ENCODE results near the gene HINT2. TPM values are rescaled to one million over a fixed set of nuclear protein-coding genes. Genes with fewer than 3 reads are reported as not detected.

The HINT2 gene
- total RNA-seq, 2 experiments from 2014 or later: 74.7 to 76.8 TPM

DNA sequence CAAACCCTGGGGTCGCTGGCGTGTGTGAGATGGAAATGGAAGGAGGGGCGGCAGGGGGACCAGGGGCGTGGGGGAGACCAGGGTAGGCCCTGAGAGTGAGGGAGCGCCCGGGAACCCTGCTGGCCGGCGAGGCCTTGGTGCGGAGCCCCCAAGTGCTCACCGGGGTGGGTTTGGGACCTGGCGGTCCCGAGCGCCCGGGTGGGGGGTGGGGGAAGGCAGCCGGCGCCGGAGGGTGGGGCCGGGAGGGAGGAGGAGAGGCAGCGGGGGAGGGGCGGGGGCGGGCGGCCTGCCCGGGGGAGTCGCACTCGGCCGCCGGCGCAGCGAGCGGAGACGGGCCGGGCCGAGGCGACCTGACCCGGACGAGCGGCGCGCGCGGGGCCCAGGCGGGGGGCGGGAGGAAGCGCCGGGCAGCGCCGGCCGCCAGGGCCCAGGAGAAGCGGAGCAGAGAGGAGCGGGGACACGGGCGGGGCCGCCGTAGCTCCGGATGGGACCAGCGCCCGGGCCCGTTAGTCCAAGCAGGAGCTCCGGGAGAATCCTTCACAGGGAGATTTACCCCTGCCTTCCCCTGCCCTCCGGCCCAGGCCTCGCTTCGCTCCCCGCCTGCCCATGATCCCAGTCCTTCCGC lies 23.4 kb downstream of the HINT2 start, which contains the start of gene NPR2:
NPR2 (plus strand) TSS at position 295 of the 625 bp plus-strand sequence. CDS start 818 bp downstream, outside the sequence.
- Mint-ChIP-seq H3K27me3 (ENCODE audit: low read depth) (no peaks in the 10 kb centered on the region), H3K4me1 (ENCODE audit: low read depth) (peaks cover 17% of the 10 kb centered on the region), H3K4me3 (no peak within 1 kb of the TSS), H3K36me3 (ENCODE audit: low read depth) (peaks cover 10% of the 10 kb centered on the region), H3K27ac (no peak within 1 kb of the TSS), H3K9me3 (ENCODE audit: insufficient read depth) (no peaks in the 10 kb centered on the region)
- ChIA-PET CTCF (no interaction called here), POLR2A (no interaction called here)
- no peak for DNase-seq
- ATAC-seq: no peak

DNA sequence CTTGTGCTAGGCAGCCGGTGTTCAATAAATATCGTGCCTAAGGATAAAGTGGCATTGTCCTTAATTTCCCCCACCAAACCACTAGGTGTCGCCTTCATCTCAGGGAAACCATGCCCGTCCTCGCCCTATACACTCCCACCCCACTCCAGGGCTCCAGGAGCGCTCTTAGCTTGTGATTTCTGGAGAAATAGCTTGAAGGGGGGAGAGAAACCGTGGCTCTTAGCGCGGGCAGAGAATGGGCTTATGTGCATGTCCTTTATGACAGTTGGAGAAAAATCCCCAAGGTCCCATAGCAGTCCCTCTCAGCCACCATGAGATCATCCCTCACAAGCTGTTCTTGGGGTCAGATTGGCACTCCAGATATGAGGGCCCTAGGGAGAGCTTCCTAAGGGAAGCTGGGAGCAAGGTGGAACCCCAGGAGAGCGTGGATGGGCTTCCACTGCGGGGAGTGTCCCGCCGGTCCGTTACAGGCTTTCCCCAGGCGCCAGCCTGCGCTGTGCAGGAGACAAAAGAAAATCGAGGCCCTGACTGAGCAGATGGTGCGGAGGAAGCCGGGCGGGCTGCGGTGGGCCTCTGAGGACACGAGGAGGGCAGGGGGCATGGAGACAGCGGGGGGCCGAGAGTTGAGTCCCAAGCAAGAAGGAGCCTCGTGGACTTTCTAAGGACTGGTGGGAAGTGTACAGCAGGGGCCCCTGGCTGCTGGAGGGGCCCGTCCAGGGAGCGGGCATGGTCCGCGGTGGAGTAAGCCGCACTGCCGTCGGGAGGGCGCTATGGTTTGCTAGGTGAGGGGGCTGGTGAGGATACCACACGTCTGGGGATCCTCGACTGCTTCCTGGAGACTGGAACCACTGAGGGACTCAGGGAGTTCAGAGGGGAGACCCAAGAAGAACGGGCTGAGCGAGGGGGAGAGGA lies 24.2 kb downstream of the HINT2 start:
- DNase-seq (peak; percentile 73), ATAC-seq (peak; percentile 90)
- H3K4me1 Mint-ChIP-seq (ENCODE audit: low read depth): peaks cover 17% of the 10 kb centered on the region
- H3K9me3 Mint-ChIP-seq (ENCODE audit: insufficient read depth): no peaks in the 10 kb centered on the region
- ChIA-PET CTCF (interaction anchor here (0.6 to 5.1 kb wide), 47 partner anchors 9 to 411 kb away, joined by 3 to 59 read pairs (median 4); partner anchors contain the start of genes FAM221B, HINT2, HRCT1 and RGP1), POLR2A (no interaction called here)
- no peaks in the 10 kb centered on the region for H3K27me3 Mint-ChIP-seq (ENCODE audit: low read depth)
- H3K27ac Mint-ChIP-seq: no peak overlapping the region
- no peak overlapping the region for H3K4me3 Mint-ChIP-seq
- peaks cover 18% of the 10 kb centered on the region for H3K36me3 Mint-ChIP-seq (ENCODE audit: low read depth)

DNA sequence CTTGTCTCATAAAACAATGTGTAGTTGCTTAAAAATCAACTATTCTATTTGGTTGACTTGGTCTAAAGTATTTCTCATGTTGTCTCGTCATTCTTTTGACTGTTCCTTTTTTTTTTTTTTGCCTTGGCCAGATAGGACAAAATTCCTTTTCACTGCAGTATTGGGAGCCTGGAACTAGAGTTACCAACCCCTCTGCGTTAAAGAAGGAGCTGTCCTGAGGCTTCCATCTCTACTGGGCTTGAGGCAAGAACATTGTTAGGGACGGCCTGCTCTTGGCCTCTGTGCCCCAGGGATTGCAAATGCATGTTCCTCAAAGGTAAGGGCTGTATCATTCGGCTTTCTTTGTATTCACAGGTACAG lies 24.8 kb downstream of the HINT2 start:
- peaks cover 17% of the 10 kb centered on the region for H3K4me1 Mint-ChIP-seq (ENCODE audit: low read depth)
- CTCF ChIA-PET: interaction anchor here (0.6 to 5.1 kb wide), 42 partner anchors 9 to 411 kb away, joined by 3 to 59 read pairs (median 4); partner anchors contain the start of genes FAM221B, HINT2, HRCT1 and RGP1
- no peaks in the 10 kb centered on the region for H3K9me3 Mint-ChIP-seq (ENCODE audit: insufficient read depth)
- H3K27ac Mint-ChIP-seq: no peak overlapping the region
- H3K27me3 Mint-ChIP-seq (ENCODE audit: low read depth): no peaks in the 10 kb centered on the region
- POLR2A ChIA-PET: no interaction called here
- DNase-seq (no peak), ATAC-seq (no peak)
- H3K4me3 Mint-ChIP-seq: no peak overlapping the region
- H3K36me3 Mint-ChIP-seq (ENCODE audit: low read depth): peaks cover 18% of the 10 kb centered on the region

DNA sequence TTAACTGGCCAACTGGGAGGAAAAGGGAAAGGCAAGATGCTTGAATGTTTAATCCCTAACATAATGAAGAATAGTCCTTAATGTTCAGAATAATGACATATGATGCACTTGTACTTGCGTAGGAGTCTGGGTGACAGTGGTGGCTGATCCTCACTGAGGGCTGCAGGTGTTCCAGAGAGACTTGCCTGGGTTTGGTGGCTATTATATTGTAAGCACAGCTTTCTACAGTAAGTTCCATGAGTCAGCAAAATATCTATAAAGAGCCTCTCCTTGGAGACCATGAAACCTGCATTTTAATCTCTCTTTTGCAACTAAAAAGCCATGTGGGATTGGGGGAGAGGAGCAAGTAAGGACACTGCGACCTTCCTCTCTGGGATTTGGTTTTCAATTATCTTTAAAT lies 25.3 kb downstream of the HINT2 start:
- DNase-seq: no peak
- Mint-ChIP-seq H3K36me3 (ENCODE audit: low read depth) (peaks cover 18% of the 10 kb centered on the region), H3K27ac (no peak overlapping the region), H3K4me3 (no peak overlapping the region), H3K27me3 (ENCODE audit: low read depth) (no peaks in the 10 kb centered on the region), H3K9me3 (ENCODE audit: insufficient read depth) (no peaks in the 10 kb centered on the region), H3K4me1 (ENCODE audit: low read depth) (peaks cover 15% of the 10 kb centered on the region)
- ATAC-seq: no peak
- CTCF ChIA-PET: interaction anchor here (0.6 to 5.1 kb wide), 39 partner anchors 9 to 412 kb away, joined by 3 to 59 read pairs (median 5); partner anchors contain the start of genes FAM221B, HINT2, HRCT1 and RGP1
- POLR2A ChIA-PET: no interaction called here

DNA sequence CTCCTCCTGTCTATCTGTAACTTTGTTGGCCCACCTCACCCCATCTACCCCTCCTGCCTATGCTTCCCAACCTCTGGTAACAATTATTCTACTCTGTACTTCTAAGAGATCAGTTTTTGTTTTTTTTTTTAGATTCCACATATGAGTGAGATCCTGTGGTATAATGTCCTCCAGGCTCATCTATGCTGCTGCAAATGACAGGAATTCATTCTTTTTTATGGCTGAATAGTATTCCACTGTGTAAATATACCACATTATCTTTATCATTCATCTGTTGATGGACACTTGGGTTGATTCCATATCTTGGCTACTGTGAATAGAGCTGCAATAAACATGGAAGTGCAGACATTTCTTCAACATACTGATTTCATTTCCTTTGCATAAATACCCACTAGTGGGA lies 31.4 kb downstream of the HINT2 start:
- POLR2A ChIA-PET: no interaction called here
- Mint-ChIP-seq H3K27me3 (ENCODE audit: low read depth) (no peaks in the 10 kb centered on the region), H3K9me3 (ENCODE audit: insufficient read depth) (no peaks in the 10 kb centered on the region), H3K36me3 (ENCODE audit: low read depth) (peaks cover 31% of the 10 kb centered on the region), H3K4me1 (ENCODE audit: low read depth) (no peaks in the 10 kb centered on the region), H3K27ac (no peak overlapping the region), H3K4me3 (no peak overlapping the region)
- CTCF ChIA-PET: interaction anchor here (1.6 kb wide), 1 partner anchor 99 kb away, joined by 7 read pairs; no protein-coding TSS in a partner anchor
- no peak for ATAC-seq
- no peak for DNase-seq

DNA sequence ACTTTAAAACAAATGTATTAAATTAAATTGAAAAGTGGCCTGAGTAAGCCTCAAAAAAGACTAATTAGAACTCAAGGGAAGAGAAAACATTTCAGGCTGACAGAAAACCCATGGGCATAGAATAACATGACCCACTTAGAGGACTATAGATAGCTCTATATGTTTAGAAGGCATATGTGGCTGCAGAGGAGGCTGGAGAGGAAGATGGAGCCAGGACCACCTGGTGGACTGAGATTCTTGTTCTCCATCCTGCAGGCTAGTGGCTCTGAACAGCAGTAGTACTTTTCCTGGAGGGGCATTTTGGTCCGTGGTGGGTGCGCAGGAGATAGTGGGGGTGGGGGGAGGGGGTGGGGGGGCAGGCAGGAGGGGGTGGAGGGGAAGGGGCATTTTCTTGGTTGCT lies 33.8 kb downstream of the HINT2 start:
- Mint-ChIP-seq H3K4me1 (ENCODE audit: low read depth) (no peaks in the 10 kb centered on the region), H3K9me3 (ENCODE audit: insufficient read depth) (no peaks in the 10 kb centered on the region), H3K4me3 (no peak overlapping the region), H3K36me3 (ENCODE audit: low read depth) (peaks cover 20% of the 10 kb centered on the region), H3K27ac (no peak overlapping the region), H3K27me3 (ENCODE audit: low read depth) (no peaks in the 10 kb centered on the region)
- ATAC-seq: no peak
- DNase-seq: no peak
- ChIA-PET CTCF (interaction anchor here (4.1 kb wide), 1 partner anchor 9 kb away, joined by 17 read pairs; no protein-coding TSS in a partner anchor), POLR2A (no interaction called here)

DNA sequence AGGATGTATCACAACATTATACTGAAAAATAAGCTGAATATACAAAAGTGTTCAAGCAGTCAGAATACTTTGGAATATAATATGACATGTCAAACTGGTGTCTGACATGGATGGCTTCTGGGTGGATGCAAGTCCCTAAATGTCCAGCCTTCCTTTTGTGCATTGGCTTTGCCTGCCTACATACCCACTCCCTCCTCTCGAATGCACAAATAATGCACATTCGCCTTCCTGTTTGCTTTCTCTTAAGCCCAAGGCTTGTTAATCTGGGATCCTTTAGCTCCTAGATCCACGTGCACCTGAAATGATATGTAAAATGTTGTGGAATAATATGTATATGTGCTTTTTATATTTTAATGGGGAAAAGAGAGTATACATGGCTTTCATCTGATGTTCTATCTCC lies 36.3 kb downstream of the HINT2 start:
- Mint-ChIP-seq H3K4me3 (no peak overlapping the region), H3K4me1 (ENCODE audit: low read depth) (no peaks in the 10 kb centered on the region), H3K9me3 (ENCODE audit: insufficient read depth) (no peaks in the 10 kb centered on the region), H3K36me3 (ENCODE audit: low read depth) (peaks cover 8% of the 10 kb centered on the region), H3K27me3 (ENCODE audit: low read depth) (no peaks in the 10 kb centered on the region), H3K27ac (no peak overlapping the region)
- no peak for ATAC-seq
- ChIA-PET POLR2A (interaction anchor here (0.6 to 1.1 kb wide), 3 partner anchors 13 to 47 kb away, joined by 3 to 4 read pairs (median 4); partner anchors contain the start of genes CREB3 and TLN1), CTCF (interaction anchor here (0.8 to 4.1 kb wide), 6 partner anchors 10 to 175 kb away, joined by 3 to 17 read pairs (median 5); no protein-coding TSS in a partner anchor)
- no peak for DNase-seq

DNA sequence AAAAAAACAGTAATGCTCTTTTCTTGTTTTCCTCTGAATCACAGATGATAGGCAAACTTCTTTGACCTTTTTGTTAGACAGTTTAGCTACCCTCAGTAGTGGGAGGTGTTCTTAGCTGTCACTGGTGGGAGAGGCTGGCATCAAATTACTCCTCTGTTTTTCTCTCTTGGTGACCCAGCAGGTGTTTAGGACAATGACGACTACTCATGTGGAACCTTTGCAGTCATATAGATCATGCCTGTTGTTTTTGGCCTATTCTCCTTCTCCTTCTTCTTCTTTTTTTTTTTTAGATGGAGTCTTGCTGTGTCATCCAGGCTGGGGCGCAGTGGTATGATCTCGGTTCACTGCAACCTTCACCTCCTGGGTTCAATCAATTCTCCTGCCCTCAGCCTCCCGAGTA lies 38.8 kb downstream of the HINT2 start:
- Mint-ChIP-seq H3K9me3 (ENCODE audit: insufficient read depth) (no peaks in the 10 kb centered on the region), H3K27me3 (ENCODE audit: low read depth) (no peaks in the 10 kb centered on the region), H3K4me3 (no peak overlapping the region), H3K4me1 (ENCODE audit: low read depth) (no peaks in the 10 kb centered on the region), H3K36me3 (ENCODE audit: low read depth) (peaks cover 4% of the 10 kb centered on the region), H3K27ac (no peak overlapping the region)
- POLR2A ChIA-PET: interaction anchor here (1.3 kb wide), 1 partner anchor 26 kb away, joined by 3 read pairs; no protein-coding TSS in a partner anchor
- no peak for DNase-seq
- CTCF ChIA-PET: interaction anchor here (1.1 to 1.6 kb wide), 5 partner anchors 12 to 172 kb away, joined by 3 to 11 read pairs (median 5); no protein-coding TSS in a partner anchor
- ATAC-seq: no peak

DNA sequence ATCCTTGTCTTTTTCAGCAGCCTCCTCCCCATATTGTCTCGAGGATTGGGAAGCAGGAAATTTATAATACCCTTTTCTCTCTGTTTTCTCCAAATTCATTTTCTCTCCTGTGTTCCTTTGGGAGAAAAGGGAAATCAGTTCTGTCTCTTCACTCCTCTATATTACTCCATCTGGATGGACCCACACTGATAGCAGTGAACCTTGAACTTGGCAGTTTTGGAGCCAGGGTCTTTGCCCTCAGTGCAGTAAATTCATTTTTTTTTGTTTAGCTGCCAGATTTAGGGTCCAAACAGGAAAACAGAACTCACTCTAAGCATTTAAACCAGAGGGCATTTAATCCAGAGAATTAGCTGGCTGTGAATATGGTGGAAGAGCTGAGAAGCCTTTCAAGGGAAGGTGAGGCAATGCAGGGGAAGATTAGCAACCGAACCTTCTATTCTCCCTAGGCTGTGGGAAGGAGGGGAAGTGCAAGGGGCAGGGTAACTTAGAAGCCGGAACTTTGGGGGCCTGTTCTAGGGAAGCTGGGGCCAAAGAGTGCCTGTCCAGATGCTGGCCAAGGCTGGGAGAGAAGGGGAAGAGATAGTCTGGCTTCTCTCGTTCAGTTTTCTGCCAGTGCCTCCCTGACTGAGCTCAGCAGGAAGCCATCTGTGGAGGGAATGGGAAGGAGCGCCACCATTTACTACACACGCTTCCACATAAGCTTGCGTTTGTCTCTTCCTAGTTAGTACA lies 39.8 kb downstream of the HINT2 start:
- ATAC-seq (no peak), DNase-seq (no peak)
- no peak overlapping the region for H3K4me3 Mint-ChIP-seq
- H3K4me1 Mint-ChIP-seq (ENCODE audit: low read depth): no peaks in the 10 kb centered on the region
- H3K27me3 Mint-ChIP-seq (ENCODE audit: low read depth): no peaks in the 10 kb centered on the region
- POLR2A ChIA-PET: interaction anchor here (1.3 kb wide), 1 partner anchor 25 kb away, joined by 3 read pairs; no protein-coding TSS in a partner anchor
- no peak overlapping the region for H3K27ac Mint-ChIP-seq
- H3K36me3 Mint-ChIP-seq (ENCODE audit: low read depth): peaks cover 3% of the 10 kb centered on the region
- CTCF ChIA-PET: interaction anchor here (0.8 to 1.6 kb wide), 7 partner anchors 13 to 171 kb away, joined by 3 to 11 read pairs (median 3); partner anchors contain the start of genes SPAG8 and TMEM8B
- no peaks in the 10 kb centered on the region for H3K9me3 Mint-ChIP-seq (ENCODE audit: insufficient read depth)

DNA sequence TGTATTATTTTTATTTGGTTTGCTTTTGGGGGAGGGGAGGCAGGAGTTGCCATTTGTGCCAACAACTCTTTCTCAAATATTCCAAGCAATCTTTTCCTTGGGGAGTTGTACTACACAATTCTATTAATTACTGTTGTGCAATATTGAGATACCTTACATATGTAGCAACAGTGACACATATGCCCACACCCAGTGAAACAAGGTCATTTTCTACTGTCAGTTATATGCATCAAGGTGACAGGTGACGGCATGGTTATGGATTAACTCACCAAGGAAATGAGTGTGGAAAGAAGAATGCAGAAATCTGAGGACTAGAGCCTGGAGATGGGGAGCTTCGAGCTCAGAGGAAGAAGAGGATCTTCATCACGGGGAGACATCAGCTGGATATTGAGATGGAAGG lies 42.9 kb downstream of the HINT2 start:
- H3K4me3 Mint-ChIP-seq: no peak overlapping the region
- ChIA-PET CTCF (interaction anchor here (1.0 to 1.5 kb wide), 4 partner anchors 8 to 18 kb away, joined by 4 to 6 read pairs (median 5); partner anchors contain the start of gene MSMP), POLR2A (interaction anchor here (1.2 kb wide), 1 partner anchor 23 kb away, joined by 5 read pairs; the partner anchor contains the start of genes GBA2 and RGP1)
- H3K36me3 Mint-ChIP-seq (ENCODE audit: low read depth): no peaks in the 10 kb centered on the region
- H3K4me1 Mint-ChIP-seq (ENCODE audit: low read depth): no peaks in the 10 kb centered on the region
- DNase-seq: no peak
- H3K27ac Mint-ChIP-seq: no peak overlapping the region
- ATAC-seq: no peak
- H3K9me3 Mint-ChIP-seq (ENCODE audit: insufficient read depth): no peaks in the 10 kb centered on the region
- H3K27me3 Mint-ChIP-seq (ENCODE audit: low read depth): no peaks in the 10 kb centered on the region

DNA sequence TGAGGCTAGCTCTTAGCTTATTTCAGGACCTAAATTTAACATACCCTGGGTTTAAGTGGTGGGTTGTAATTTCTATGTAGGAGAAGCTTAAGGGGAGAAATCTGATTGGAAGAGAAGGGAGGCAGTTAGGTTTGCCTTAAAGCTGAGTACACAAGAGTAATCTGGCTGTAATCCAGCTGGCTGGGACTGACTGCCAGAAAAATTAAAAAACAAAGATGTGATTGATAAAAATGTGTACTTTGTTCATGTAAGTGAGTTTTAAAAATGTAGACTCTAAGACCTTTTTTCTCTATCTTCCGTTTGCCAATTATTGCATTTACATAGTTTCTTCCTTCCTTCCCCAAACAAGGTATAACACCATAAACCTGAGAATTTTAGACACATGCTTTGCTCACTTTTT lies 43.3 kb downstream of the HINT2 start:
- no peak for ATAC-seq
- DNase-seq: no peak
- Mint-ChIP-seq H3K36me3 (ENCODE audit: low read depth) (no peaks in the 10 kb centered on the region), H3K27me3 (ENCODE audit: low read depth) (no peaks in the 10 kb centered on the region), H3K4me3 (no peak overlapping the region), H3K27ac (no peak overlapping the region), H3K4me1 (ENCODE audit: low read depth) (no peaks in the 10 kb centered on the region), H3K9me3 (ENCODE audit: insufficient read depth) (no peaks in the 10 kb centered on the region)
- CTCF ChIA-PET: interaction anchor here (0.9 to 2.1 kb wide), 8 partner anchors 7 to 55 kb away, joined by 3 to 8 read pairs (median 4); no protein-coding TSS in a partner anchor
- POLR2A ChIA-PET: no interaction called here

Data from activated CD8-positive, alpha-beta T cell treated with anti-CD3 and anti-CD28 coated beads, Interleukin-2, amount 10 ng/mL, durations not matched to agents 7 days and 5 days (primary cell).